H1 (cell line): Measurements from ENCODE around the gene SLC22A31. TPM values are rescaled to one million over a fixed set of nuclear protein-coding genes. Genes with fewer than 3 reads are reported as not detected.

Experiments used
- CTCF ChIA-PET: fragments of 300-600 bp; sonication (Branson Sonifier 250); formaldehyde crosslinking; loops from one replicate; lab custom pipeline; 2021; ENCODE audit not compliant: partially characterized antibody; lab: Charles Lee
- POLR2A ChIA-PET: fragments of 300-600 bp; sonication (Branson Sonifier 250); formaldehyde crosslinking; loops from one replicate; lab custom pipeline; 2021; ENCODE audit warnings: inconsistent platforms; ENCODE audit not compliant: partially characterized antibody; lab: Charles Lee
- DNase-seq, 2 experiments: peaks; one replicate each; pipeline versions ENCODE4 v3.0.0 to v3.0.0-alpha.2; 2010 to 2022; ENCODE audit warnings: low spot score in 2 of 2, low read depth in 1 of 2, mixed read lengths in 1 of 2
- FAIRE-seq: peaks from 2 replicates; lab custom pipeline; 2011; peaks lifted over from hg19 to GRCh38; lab: Jason Lieb, UNC
- H2AFZ ChIP-seq: 2 replicates; pipeline ENCODE4 v1.8.1; 2012; ENCODE audit warnings: low read length, inconsistent platforms
- H2AK5ac ChIP-seq: 2 replicates; pipeline ENCODE4 v1.6.1; 2013; ENCODE audit warnings: low read depth, low read length
- H2BK120ac ChIP-seq: replicated peaks from 2 replicates; pipeline ENCODE3; 2013; ENCODE audit warnings: low read depth, low read length, inconsistent platforms
- H2BK12ac ChIP-seq: 2 replicates; pipeline ENCODE4 v1.6.1; 2013; ENCODE audit warnings: low read depth, low read length
- H2BK15ac ChIP-seq: 2 replicates; pipeline ENCODE4 v1.6.1; 2013; ENCODE audit warnings: low read length
- H2BK20ac ChIP-seq: 2 replicates; pipeline ENCODE4 v1.6.1; 2013; ENCODE audit warnings: low read length
- H2BK5ac ChIP-seq: 2 replicates; pipeline ENCODE4 v1.6.1; 2013; ENCODE audit warnings: low read depth, low read length
- H3K14ac ChIP-seq: 2 replicates; pipeline ENCODE4 v1.6.1; 2013; ENCODE audit warnings: inconsistent platforms; ENCODE audit not compliant: insufficient read length
- H3K18ac ChIP-seq: 2 replicates; pipeline ENCODE4 v1.6.1; 2013; ENCODE audit warnings: low read length; ENCODE audit errors: extremely low read depth
- H3K23ac ChIP-seq: 2 replicates; pipeline ENCODE4 v1.6.1; 2013; ENCODE audit warnings: inconsistent platforms; ENCODE audit not compliant: insufficient read length
- H3K23me2 ChIP-seq: 2 replicates; pipeline ENCODE4 v1.6.1; 2013; ENCODE audit warnings: low read depth, low read length
- H3K27ac ChIP-seq: 2 replicates; pipeline ENCODE4 v1.6.1; 2011; ENCODE audit warnings: low read depth, low read length, inconsistent platforms
- H3K27me3 ChIP-seq, 4 experiments: replicated peaks in 1 of 4; 1 replicate in 1 of 4; 2 replicates in 3 of 4; pipeline versions ENCODE4 v1.6.1 to v1.8.1; 2011 to 2013; ENCODE audit warnings: low read length in 3 of 4, mild to moderate bottlenecking in 3 of 4, inconsistent platforms in 2 of 4, mixed read lengths in 2 of 4, moderate library complexity in 1 of 4; ENCODE audit not compliant: control insufficient read depth in 3 of 4, insufficient read depth in 3 of 4; ENCODE audit errors: extremely low read depth in 1 of 4
- H3K36me3 ChIP-seq, 4 experiments: 2 replicates each; pipeline versions ENCODE4 v1.6.1 to v1.8.1; 2011 to 2013; ENCODE audit warnings: mild to moderate bottlenecking in 4 of 4, low read length in 3 of 4, moderate library complexity in 2 of 4, control low read depth in 1 of 4, inconsistent platforms in 1 of 4; ENCODE audit not compliant: insufficient read depth in 4 of 4, control insufficient read depth in 2 of 4
- H3K4ac ChIP-seq: replicated peaks from 2 replicates; pipeline ENCODE3; 2013; ENCODE audit warnings: low read length, low read depth, mixed read lengths, inconsistent platforms; ENCODE audit not compliant: insufficient read length
- H3K4me1 ChIP-seq, 4 experiments: replicated peaks in 1 of 4; 1 replicate in 1 of 4; 2 replicates in 3 of 4; pipeline versions ENCODE4 v1.6.1 to v1.8.1; 2011 to 2013; ENCODE audit warnings: low read length in 3 of 4, inconsistent platforms in 2 of 4, mixed read lengths in 1 of 4; ENCODE audit not compliant: insufficient read depth in 4 of 4, control insufficient read depth in 3 of 4
- H3K4me2 ChIP-seq, 2 experiments: 2 replicates each; pipeline versions ENCODE4 v1.6.1 to v1.8.1; 2011 to 2013; ENCODE audit warnings: low read depth in 2 of 2, low read length in 2 of 2, control low read depth in 1 of 2, inconsistent platforms in 1 of 2, mild to moderate bottlenecking in 1 of 2; ENCODE audit not compliant: insufficient read depth in 1 of 2
- H3K4me3 ChIP-seq, 4 experiments: fragments of 200-600, 300-600 bp in 1 of 4; sonication (generic), shearing (Covaris generic), sonication (Bioruptor Twin) in 1 of 4; 2 replicates each; pipeline versions ENCODE4 v1.5.1 to v1.8.1; 2011 to 2016; ENCODE audit warnings: low read length in 4 of 4, low read depth in 3 of 4, control low read depth in 2 of 4, inconsistent platforms in 2 of 4, mild to moderate bottlenecking in 2 of 4, mixed read lengths in 1 of 4, moderate library complexity in 1 of 4; ENCODE audit not compliant: insufficient read depth in 2 of 4; ENCODE audit errors: extremely low read depth in 1 of 4
- H3K56ac ChIP-seq: replicated peaks from 2 replicates; pipeline ENCODE3; 2013; ENCODE audit warnings: low read depth, mild to moderate bottlenecking, mixed read lengths, low read length, inconsistent platforms; ENCODE audit not compliant: insufficient read length
- H3K79me1 ChIP-seq: 2 replicates; pipeline ENCODE4 v1.6.1; 2013; ENCODE audit warnings: low read depth, low read length, control low read depth
- H3K79me2 ChIP-seq, 2 experiments: 2 replicates each; pipeline versions ENCODE4 v1.6.1 to v1.8.1; 2012 to 2013; ENCODE audit warnings: low read length in 2 of 2, mild to moderate bottlenecking in 2 of 2, inconsistent platforms in 1 of 2; ENCODE audit not compliant: insufficient read depth in 2 of 2, control insufficient read depth in 1 of 2
- H3K9ac ChIP-seq, 4 experiments: replicated peaks in 1 of 4; 1 replicate in 1 of 4; 2 replicates in 3 of 4; pipeline versions ENCODE4 v1.6.1 to v1.8.1; 2011 to 2013; ENCODE audit warnings: low read depth in 3 of 4, low read length in 3 of 4, control low read depth in 2 of 4, mild to moderate bottlenecking in 2 of 4, moderate library complexity in 2 of 4, inconsistent platforms in 1 of 4; ENCODE audit errors: extremely low read depth in 1 of 4
- H3K9me3 ChIP-seq, 2 experiments: 2 replicates each; pipeline versions ENCODE4 v1.6.1 to v1.8.1; 2012 to 2013; ENCODE audit warnings: mild to moderate bottlenecking in 2 of 2, moderate library complexity in 2 of 2, control low read depth in 1 of 2, inconsistent platforms in 1 of 2, low read depth in 1 of 2, low read length in 1 of 2, mixed read lengths in 1 of 2; ENCODE audit not compliant: insufficient read depth in 2 of 2
- H4K20me1 ChIP-seq, 2 experiments: replicated peaks in 1 of 2; 2 replicates each; pipeline versions ENCODE3 to v1.8.1; 2011 to 2013; ENCODE audit warnings: inconsistent platforms in 2 of 2, low read length in 2 of 2, mild to moderate bottlenecking in 1 of 2; ENCODE audit not compliant: insufficient read depth in 2 of 2, control insufficient read depth in 1 of 2
- H4K5ac ChIP-seq: 2 replicates; pipeline ENCODE4 v1.6.1; 2013; ENCODE audit warnings: low read length, low read depth, mixed read lengths, inconsistent platforms; ENCODE audit not compliant: insufficient read length
- H4K8ac ChIP-seq: 2 replicates; pipeline ENCODE4 v1.8.0; 2013; ENCODE audit warnings: mild to moderate bottlenecking, moderate library complexity, low read length, inconsistent platforms; ENCODE audit not compliant: insufficient read depth; ENCODE audit errors: extremely low read depth
- H4K91ac ChIP-seq: replicated peaks from 2 replicates; pipeline ENCODE3; 2013; ENCODE audit warnings: low read length, mixed read lengths, inconsistent platforms; ENCODE audit not compliant: insufficient read length
- MAFK ChIP-seq: IDR thresholded peaks from 2 replicates; pipeline ENCODE4 v1.6.1; 2012; ENCODE audit warnings: low read depth, mild to moderate bottlenecking, improper control_type of control experiment, low read length
- SP2 ChIP-seq: IDR thresholded peaks from 2 replicates; pipeline ENCODE4 v1.6.1; 2012; ENCODE audit warnings: mild to moderate bottlenecking, low read length, inconsistent platforms
- WGBS, 2 experiments: shearing (Covaris generic) in 1 of 2; methylation state at CpG; one replicate each; pipeline versions ENCODE4 v1.1.6 to v1.1.7; 2013 to 2015; ENCODE audit warnings: low lambda C conversion rate in 2 of 2, mixed read lengths in 2 of 2, inconsistent platforms in 1 of 2, low coverage in 1 of 2, missing lambda C conversion rate in 1 of 2; ENCODE audit not compliant: insufficient replicate concordance in 2 of 2, insufficient coverage in 1 of 2, insufficient read length in 1 of 2; ENCODE audit errors: extremely low coverage in 1 of 2, missing lambda C conversion rate in 1 of 2; 5-methylcytosine and 5-hydroxymethylcytosine counted together
- polyA plus RNA-seq, 7 experiments: library from polyadenylated mRNA; depleted of rRNA in 3 of 7; stranded (reverse) in 5 of 7; unstranded in 2 of 7; fragments of >200 nt in 5 of 7; fragments of 200-250 nt in 2 of 7; gene quantifications; 1 replicate in 5 of 7; 2 replicates in 1 of 7; 4 replicates in 1 of 7; pipeline versions ENCODE4 v1.2.1 to v1.2.3, GENCODE V29; 2011 to 2013; ENCODE audit warnings: missing spikeins in 2 of 7, mixed read lengths in 2 of 7
- total RNA-seq: library from RNA; stranded (reverse); fragmentation: NEBNext Ultra II Directional; extraction: Animal tissue kit (Norgen Biotek cat#: 25700); gene quantifications from 2 replicates; pipeline ENCODE4 v1.2.1, GENCODE V29; 2021

The SLC22A31 gene
- total and polyA plus RNA-seq, 2 of the 8 experiments (the other 6 are each of a cell fraction or from before 2014, with no cell fraction given), result 7.7 to 10.6 TPM

GRCh38 chr16:89150981-89151380, 49.4 kb downstream of the SLC22A31 start:
- Histone ChIP-seq H3K4ac (no peak overlapping the region), H3K23ac (no peak overlapping the region), H3K79me2 (no peaks in the 10 kb centered on the region), H3K9me3 (no peaks in the 10 kb centered on the region), H3K4me2 (no peak overlapping the region), H2BK12ac (no peak overlapping the region), H3K14ac (no peak overlapping the region), H3K4me3 (no peak overlapping the region), H2BK15ac (no peak overlapping the region), H3K27ac (no peak overlapping the region), H2BK20ac (no peak overlapping the region), H3K9ac (no peak overlapping the region), H2BK120ac (no peak overlapping the region), H3K4me1 (peaks cover 0 to 3% (median 0%) of the 10 kb centered on the region in 4 experiments; a peak in 2 of 7 replicates), H2AFZ (no peak overlapping the region), H3K27me3 (peaks cover 0 to 3% (median 1%) of the 10 kb centered on the region in 4 experiments; a peak in 2 of 7 replicates), H2AK5ac (no peak overlapping the region), H4K91ac (no peak overlapping the region), H3K18ac (no peak overlapping the region), H4K8ac (no peak overlapping the region), H4K20me1 (peaks cover 0 to 4% of the 10 kb centered on the region in 2 experiments), H4K5ac (no peak overlapping the region), H3K79me1 (no peaks in the 10 kb centered on the region), H3K56ac (no peak overlapping the region), H3K23me2 (no peaks in the 10 kb centered on the region), H3K36me3 (peaks cover 0 to 3% (median 0%) of the 10 kb centered on the region in 4 experiments; a peak in 3 of 8 replicates), H2BK5ac (no peak overlapping the region)
- 90% methylated on average over 8 of the region's 8 CpGs; no CpG with 5 or more reads in 1 of the 2 experiments for WGBS, 2 experiments
- FAIRE-seq, result no peak
- ChIA-PET CTCF (interaction anchor here (1.3 to 1.5 kb wide), 2 partner anchors 9 to 16 kb away, joined by 3 to 4 read pairs; no protein-coding TSS in a partner anchor), POLR2A (no interaction called here)
- DNase-seq, result no peak
- no peak for TF ChIP-seq SP2
- TF ChIP-seq MAFK, result no peak
